HG02588 (cell line): ENCODE data around the gene IDI1.
"Not testable (repeated sequence)": the region's sequence is repeated elsewhere in the genome, so short reads cannot be mapped to it uniquely, and the experiment has no call there.

Source experiments
- ATAC-seq: cut with Tn5 transposase; IDR thresholded peaks from one replicate; pipeline ENCODE4 v1.9.1; 2021; ENCODE audit warnings: mild to moderate bottlenecking, moderate library complexity; ENCODE audit not compliant: unreplicated experiment

IDI1 gene

GRCh38 chr10:1048732-1049424, at the start of gene IDI1:
TSS of gene IDI1 (minus strand) at chr10:1049119. CDS start at chr10:1049003, 116 bp downstream.
- ATAC-seq, result peak; percentile 80

GRCh38 chr10:1097436-1097835, 48.5 kb upstream of the IDI1 start:
- no peak for ATAC-seq

- ATAC-seq, result no peak
These were observed 47.5 kb upstream of the IDI1 start for GRCh38 chr10:1096287-1096889.

- ATAC-seq, result no peak
These were observed 46.6 kb upstream of the IDI1 start for GRCh38 chr10:1095498-1095897.

- no peak for ATAC-seq
These were observed 45.5 kb upstream of the IDI1 start for GRCh38 chr10:1094112-1095057.

GRCh38 chr10:1093696-1094095, 44.8 kb upstream of the IDI1 start:
- ATAC-seq, result no peak

- no peak for ATAC-seq
These were observed 41.8 kb upstream of the IDI1 start for GRCh38 chr10:1090696-1091095.

- ATAC-seq, result no peak
These were observed 40.2 kb upstream of the IDI1 start for GRCh38 chr10:1089017-1089689.

GRCh38 chr10:1086787-1087186, 37.9 kb upstream of the IDI1 start:
- no peak for ATAC-seq

- ATAC-seq, result no peak
These were observed 36.3 kb upstream of the IDI1 start for GRCh38 chr10:1085258-1085657.

GRCh38 chr10:1084011-1084950, 35.4 kb upstream of the IDI1 start:
- no peak for ATAC-seq

GRCh38 chr10:1083581-1083980, 34.7 kb upstream of the IDI1 start:
- ATAC-seq, result no peak

- ATAC-seq, result no peak
These were observed 29.7 kb upstream of the IDI1 start for GRCh38 chr10:1078668-1079067.

GRCh38 chr10:1074748-1075308, 25.9 kb upstream of the IDI1 start:
- no peak for ATAC-seq

GRCh38 chr10:1074052-1074747, 25.3 kb upstream of the IDI1 start:
- ATAC-seq, result no peak

- ATAC-seq, result no peak
These were observed 22.0 kb upstream of the IDI1 start for GRCh38 chr10:1070919-1071318.

GRCh38 chr10:1068380-1069361, 19.8 kb upstream of the IDI1 start:
- ATAC-seq, result no peak

- not testable (repeated sequence) for ATAC-seq
These were observed 17.8 kb upstream of the IDI1 start for GRCh38 chr10:1066734-1067133.
